H9 (cell line): ENCODE measurements around the gene SOCS7. TPM values are rescaled to one million over a fixed set of nuclear protein-coding genes. Genes with fewer than 3 reads are reported as not detected.

Experiments
- DNase-seq: peaks from one replicate; pipeline ENCODE4 v3.0.0-alpha.2; 2017
- H2AFZ ChIP-seq: one replicate; pipeline ENCODE4 v1.6.1; 2013; ENCODE audit warnings: mild to moderate bottlenecking, low read length, control low read depth, moderate library complexity
- H2AK5ac ChIP-seq: 2 replicates; pipeline ENCODE4 v1.6.1; 2013; ENCODE audit warnings: low read length, control low read depth, mixed read lengths; ENCODE audit not compliant: insufficient read length
- H2BK120ac ChIP-seq: one replicate; pipeline ENCODE4 v1.6.1; 2013; ENCODE audit warnings: low read depth, mild to moderate bottlenecking, low read length, control low read depth, inconsistent platforms; ENCODE audit not compliant: poor library complexity, severe bottlenecking
- H2BK12ac ChIP-seq: 2 replicates; pipeline ENCODE4 v1.6.1; 2013; ENCODE audit warnings: low read length, control low read depth, mixed read lengths, low read depth; ENCODE audit not compliant: insufficient read length
- H2BK15ac ChIP-seq: 2 replicates; pipeline ENCODE4 v1.6.1; 2013; ENCODE audit warnings: low read depth, low read length, control low read depth
- H2BK20ac ChIP-seq: one replicate; pipeline ENCODE4 v1.6.1; 2013; ENCODE audit warnings: low read depth, mild to moderate bottlenecking, low read length, control low read depth, inconsistent platforms; ENCODE audit not compliant: poor library complexity, severe bottlenecking
- H2BK5ac ChIP-seq: 2 replicates; pipeline ENCODE4 v1.6.1; 2013; ENCODE audit warnings: low read length, control low read depth, mixed read lengths; ENCODE audit not compliant: insufficient read length
- H3K14ac ChIP-seq: 2 replicates; pipeline ENCODE4 v1.6.1; 2013; ENCODE audit warnings: low read length, control low read depth; ENCODE audit not compliant: insufficient read depth
- H3K18ac ChIP-seq: 2 replicates; pipeline ENCODE4 v1.6.1; 2013; ENCODE audit warnings: low read depth, mild to moderate bottlenecking, mixed read lengths, low read length, control low read depth; ENCODE audit not compliant: insufficient read length
- H3K23ac ChIP-seq: 2 replicates; pipeline ENCODE4 v1.6.1; 2013; ENCODE audit warnings: low read length, control low read depth, mixed read lengths, low read depth; ENCODE audit not compliant: insufficient read length
- H3K23me2 ChIP-seq: 2 replicates; pipeline ENCODE4 v1.6.1; 2013; ENCODE audit warnings: low read depth, mild to moderate bottlenecking, mixed read lengths, low read length, control low read depth; ENCODE audit not compliant: insufficient read length, poor library complexity, severe bottlenecking
- H3K27ac ChIP-seq: 2 replicates; pipeline ENCODE4 v1.5.1; 2013; ENCODE audit warnings: low read length, control low read depth, mixed read lengths, low read depth; ENCODE audit not compliant: insufficient read length
- H3K27me3 ChIP-seq: 2 replicates; pipeline ENCODE4 v1.6.1; 2013; ENCODE audit warnings: low read length, control low read depth, inconsistent platforms; ENCODE audit not compliant: insufficient read depth
- H3K4ac ChIP-seq: 2 replicates; pipeline ENCODE4 v1.6.1; 2013; ENCODE audit warnings: low read depth, mild to moderate bottlenecking, control low read depth, inconsistent platforms, low read length, moderate library complexity
- H3K4me1 ChIP-seq: 2 replicates; pipeline ENCODE4 v1.6.1; 2013; ENCODE audit warnings: low read length, control low read depth, inconsistent platforms; ENCODE audit not compliant: insufficient read depth
- H3K4me2 ChIP-seq: 2 replicates; pipeline ENCODE4 v1.6.1; 2013; ENCODE audit warnings: low read length, control low read depth, mixed read lengths; ENCODE audit not compliant: insufficient read length, insufficient read depth
- H3K56ac ChIP-seq: 2 replicates; pipeline ENCODE4 v1.6.1; 2013; ENCODE audit warnings: low read depth, mild to moderate bottlenecking, mixed read lengths, low read length, control low read depth; ENCODE audit not compliant: insufficient read length
- H3K79me1 ChIP-seq: 2 replicates; pipeline ENCODE4 v1.6.1; 2013; ENCODE audit warnings: low read depth, mild to moderate bottlenecking, moderate library complexity, low read length, control low read depth, inconsistent platforms; ENCODE audit not compliant: insufficient read depth, poor library complexity, severe bottlenecking
- H3K79me2 ChIP-seq: 2 replicates; pipeline ENCODE4 v1.6.1; 2013; ENCODE audit warnings: low read length, control low read depth, inconsistent platforms; ENCODE audit not compliant: insufficient read depth
- H3K9ac ChIP-seq: 2 replicates; pipeline ENCODE4 v1.6.1; 2013; ENCODE audit warnings: low read length, control low read depth, mixed read lengths; ENCODE audit not compliant: insufficient read length; ENCODE audit errors: extremely low read depth
- H3K9me3 ChIP-seq: one replicate; pipeline ENCODE4 v1.6.1; 2013; ENCODE audit warnings: low read depth, low read length, inconsistent platforms; ENCODE audit not compliant: control insufficient read depth
- H3T11ph ChIP-seq: one replicate; pipeline ENCODE4 v1.6.1; 2013; ENCODE audit warnings: mild to moderate bottlenecking, low read length, control low read depth, inconsistent platforms
- H4K20me1 ChIP-seq: one replicate; pipeline ENCODE4 v1.6.1; 2013; ENCODE audit not compliant: control insufficient read depth, insufficient read length, insufficient read depth
- H4K5ac ChIP-seq: 2 replicates; pipeline ENCODE4 v1.6.1; 2013; ENCODE audit warnings: low read depth, mild to moderate bottlenecking, mixed read lengths, low read length, control low read depth; ENCODE audit not compliant: insufficient read length
- H4K8ac ChIP-seq: replicated peaks from 2 replicates; pipeline ENCODE4 v1.6.1; 2013; ENCODE audit warnings: low read length, control low read depth, mixed read lengths, low read depth; ENCODE audit not compliant: insufficient read length
- H4K91ac ChIP-seq: 2 replicates; pipeline ENCODE4 v1.6.1; 2013; ENCODE audit warnings: low read depth, mild to moderate bottlenecking, moderate library complexity, mixed read lengths, low read length, control low read depth; ENCODE audit not compliant: insufficient read length
- H3K27ac Mint-ChIP-seq, 3 experiments: 2 replicates in 2 of 3; 3 replicates in 1 of 3; pipeline ENCODE4 v1.8.0; 2020 to 2021; ENCODE audit warnings: mixed read lengths in 3 of 3, mild to moderate bottlenecking in 1 of 3, moderate library complexity in 1 of 3
- H3K27me3 Mint-ChIP-seq: 2 replicates; pipeline ENCODE4 v1.8.0; 2021; ENCODE audit warnings: low read depth, mild to moderate bottlenecking, moderate library complexity, mixed read lengths
- H3K36me3 Mint-ChIP-seq, 3 experiments: 2 replicates in 2 of 3; 3 replicates in 1 of 3; pipeline ENCODE4 v1.8.0; 2020 to 2021; ENCODE audit warnings: low read depth in 3 of 3, mixed read lengths in 3 of 3; ENCODE audit not compliant: insufficient read depth in 1 of 3
- H3K4me1 Mint-ChIP-seq, 2 experiments: 2 replicates each; pipeline ENCODE4 v1.8.0; 2020; ENCODE audit warnings: mixed read lengths in 2 of 2
- H3K4me3 Mint-ChIP-seq, 2 experiments: 2 replicates in 1 of 2; 3 replicates in 1 of 2; pipeline ENCODE4 v1.8.0; 2020 to 2021; ENCODE audit warnings: mild to moderate bottlenecking in 2 of 2, mixed read lengths in 2 of 2, moderate library complexity in 1 of 2
- H3K9me3 Mint-ChIP-seq, 2 experiments: 2 replicates in 1 of 2; 3 replicates in 1 of 2; pipeline ENCODE4 v1.8.0; 2020; ENCODE audit warnings: mild to moderate bottlenecking in 2 of 2, mixed read lengths in 2 of 2, moderate library complexity in 1 of 2
- WGBS: extraction: QIAGEN DNeasy Blood & Tissue Kit; methylation state at CpG from one replicate; pipeline ENCODE4 v1.1.7; 2013; ENCODE audit warnings: missing lambda C conversion rate, low lambda C conversion rate, mixed read lengths; ENCODE audit not compliant: insufficient read length; ENCODE audit errors: extremely low coverage; 5-methylcytosine and 5-hydroxymethylcytosine counted together
- total RNA-seq: library from RNA; stranded (reverse); gene quantifications from 2 replicates; pipeline ENCODE4 v1.2.1, GENCODE V29; 2021
- TF ChIP-seq, protein P1 (sequence below): fragments of 200-600 bp; sonication (generic); conservative IDR thresholded peaks from 3 replicates; pipeline ENCODE4 v1.8.0; 2021; ENCODE audit warnings: antibody characterized with exemption, mild to moderate bottlenecking

SOCS7 gene
- total RNA-seq, 1 experiment from 2014 or later: 31.0 TPM

DNA sequence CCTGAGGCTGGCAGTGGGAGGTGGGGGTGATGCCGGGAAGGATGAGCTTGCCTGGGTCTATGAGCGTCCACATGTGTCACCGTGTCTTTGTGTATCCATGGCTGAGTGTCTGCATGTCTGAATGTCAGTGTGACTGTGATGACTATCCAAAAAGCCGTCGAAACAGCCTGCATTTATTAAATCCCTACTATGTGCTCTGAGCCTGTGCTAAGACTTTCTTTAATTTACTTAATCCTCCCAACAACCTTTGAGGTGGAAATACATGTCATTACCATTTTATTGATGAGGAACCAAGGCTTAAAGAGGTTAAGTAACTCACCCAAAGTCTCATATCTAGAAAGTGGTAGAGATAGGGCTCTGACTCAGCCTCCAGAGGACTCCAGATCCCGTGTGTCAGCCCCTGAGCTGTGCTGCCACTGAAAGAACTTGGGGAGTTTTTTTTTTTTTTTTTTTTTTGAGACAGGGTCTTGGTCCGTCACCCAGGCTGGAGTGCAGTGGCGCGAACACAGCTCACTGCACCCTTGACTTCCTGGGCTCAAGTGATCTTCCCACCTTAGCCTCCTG is 96.6 kb downstream of the SOCS7 start:
- H2BK12ac ChIP-seq: no peak overlapping the region
- H3K14ac ChIP-seq: no peak overlapping the region; the same call in 1 of the 2 replicates
- peaks cover 11% of the 10 kb centered on the region for H3K23me2 ChIP-seq
- H3K18ac ChIP-seq: no peak overlapping the region
- no peak overlapping the region for H3K4me2 ChIP-seq
- H4K91ac ChIP-seq: no peak overlapping the region
- H2AFZ ChIP-seq: no peak overlapping the region
- peaks cover 52 to 59% of the 10 kb centered on the region in 2 experiments for H3K4me1 Mint-ChIP-seq
- no peak overlapping the region for H2AK5ac ChIP-seq
- H3K36me3 Mint-ChIP-seq: peaks cover 0 to 12% (median 1%) of the 10 kb centered on the region in 3 experiments; a peak in 4 of 7 replicates
- TF ChIP-seq, protein P1, sequence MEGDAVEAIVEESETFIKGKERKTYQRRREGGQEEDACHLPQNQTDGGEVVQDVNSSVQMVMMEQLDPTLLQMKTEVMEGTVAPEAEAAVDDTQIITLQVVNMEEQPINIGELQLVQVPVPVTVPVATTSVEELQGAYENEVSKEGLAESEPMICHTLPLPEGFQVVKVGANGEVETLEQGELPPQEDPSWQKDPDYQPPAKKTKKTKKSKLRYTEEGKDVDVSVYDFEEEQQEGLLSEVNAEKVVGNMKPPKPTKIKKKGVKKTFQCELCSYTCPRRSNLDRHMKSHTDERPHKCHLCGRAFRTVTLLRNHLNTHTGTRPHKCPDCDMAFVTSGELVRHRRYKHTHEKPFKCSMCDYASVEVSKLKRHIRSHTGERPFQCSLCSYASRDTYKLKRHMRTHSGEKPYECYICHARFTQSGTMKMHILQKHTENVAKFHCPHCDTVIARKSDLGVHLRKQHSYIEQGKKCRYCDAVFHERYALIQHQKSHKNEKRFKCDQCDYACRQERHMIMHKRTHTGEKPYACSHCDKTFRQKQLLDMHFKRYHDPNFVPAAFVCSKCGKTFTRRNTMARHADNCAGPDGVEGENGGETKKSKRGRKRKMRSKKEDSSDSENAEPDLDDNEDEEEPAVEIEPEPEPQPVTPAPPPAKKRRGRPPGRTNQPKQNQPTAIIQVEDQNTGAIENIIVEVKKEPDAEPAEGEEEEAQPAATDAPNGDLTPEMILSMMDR: no peak
- H3K4ac ChIP-seq: no peak overlapping the region
- no peak overlapping the region for H3K4me3 Mint-ChIP-seq
- peaks cover 11% of the 10 kb centered on the region for H3K4me1 ChIP-seq
- DNase-seq: no peak
- WGBS: no CpG with 5 or more reads among the region's 9 CpGs
- H3T11ph ChIP-seq: no peak overlapping the region
- no peak overlapping the region for H3K23ac ChIP-seq
- H4K20me1 ChIP-seq: no peaks in the 10 kb centered on the region
- H3K9me3 Mint-ChIP-seq: no peaks in the 10 kb centered on the region
- H4K8ac ChIP-seq: no peak overlapping the region
- H3K27me3 Mint-ChIP-seq: no peaks in the 10 kb centered on the region; the same call in 1 of the 2 replicates
- no peak overlapping the region for H4K5ac ChIP-seq
- H2BK5ac ChIP-seq: no peak overlapping the region
- H3K9ac ChIP-seq: no peak overlapping the region
- no peak overlapping the region for H3K27ac ChIP-seq
- H3K79me2 ChIP-seq: peaks cover 6% of the 10 kb centered on the region; the same call in 1 of the 2 replicates
- H2BK15ac ChIP-seq: no peak overlapping the region
- no peak overlapping the region for H2BK20ac ChIP-seq
- no peaks in the 10 kb centered on the region for H3K79me1 ChIP-seq
- peak overlapping the region in 2 of 3 experiments; percentile 51 to 91; a peak in 5 of 7 replicates for H3K27ac Mint-ChIP-seq
- H3K9me3 ChIP-seq: no peaks in the 10 kb centered on the region
- no peak overlapping the region for H2BK120ac ChIP-seq
- H3K27me3 ChIP-seq: no peaks in the 10 kb centered on the region
- H3K56ac ChIP-seq: no peak overlapping the region
